Urothelium cell line (cell line): ENCODE data around the gene CRTAC1.

ENCODE experiments used
- DNase-seq: peaks from one replicate; pipeline ENCODE4 v3.0.0; 2011; ENCODE audit warnings: low spot score, mixed read lengths
- FAIRE-seq: peaks from 2 replicates; lab custom pipeline; 2011; peaks lifted over from hg19 to GRCh38; lab: Jason Lieb, UNC

The CRTAC1 gene

DNA sequence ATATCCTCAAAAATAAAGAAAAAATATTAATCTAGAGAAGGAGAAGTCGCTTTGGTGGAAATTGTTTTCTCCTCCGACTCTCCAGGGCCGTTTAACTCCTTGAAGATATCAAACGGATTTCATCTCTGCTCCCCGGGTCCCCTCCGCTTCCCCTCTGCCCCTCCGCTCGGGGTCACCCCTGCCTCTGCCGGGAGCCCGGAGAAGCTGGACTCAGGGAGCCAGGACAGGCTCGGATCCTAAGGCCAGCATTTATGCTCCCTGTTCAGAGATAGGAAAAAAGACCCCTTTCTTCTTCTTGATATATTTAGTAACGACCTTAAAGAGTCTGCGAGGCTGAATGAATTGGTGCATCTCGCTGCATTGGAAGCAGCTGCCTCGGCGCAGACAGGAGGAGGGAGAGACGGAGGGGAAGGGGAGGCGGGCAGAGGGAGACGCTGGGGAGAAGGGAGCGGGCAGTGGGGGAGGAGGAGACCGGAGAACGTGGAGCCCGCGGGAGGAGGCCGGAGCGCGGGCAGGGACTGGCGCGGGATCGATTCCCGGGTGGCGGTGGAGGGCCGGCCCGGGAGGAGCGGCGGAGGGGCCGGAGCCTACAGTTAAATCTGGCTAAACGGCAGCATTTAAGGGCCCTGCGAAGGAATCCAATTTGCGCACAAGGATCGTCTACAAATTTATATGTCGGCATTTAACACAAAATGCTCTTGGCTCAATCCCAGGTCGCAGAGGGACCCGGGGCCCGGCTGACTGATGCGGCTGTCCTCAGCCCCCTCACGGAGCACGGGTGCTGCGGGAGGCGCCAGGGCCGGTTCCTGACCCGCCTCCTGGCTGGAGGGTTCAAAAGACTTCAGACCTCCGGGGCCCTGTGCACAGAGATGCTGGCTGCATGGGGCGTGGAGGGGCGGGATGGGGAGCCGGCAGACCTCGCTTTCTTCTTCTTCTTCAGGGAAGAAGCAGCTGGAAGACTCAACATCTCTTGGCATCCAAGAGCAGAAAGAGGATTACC, 55.6 kb downstream of the CRTAC1 start:
- FAIRE-seq: no peak
- no peak for DNase-seq

DNA sequence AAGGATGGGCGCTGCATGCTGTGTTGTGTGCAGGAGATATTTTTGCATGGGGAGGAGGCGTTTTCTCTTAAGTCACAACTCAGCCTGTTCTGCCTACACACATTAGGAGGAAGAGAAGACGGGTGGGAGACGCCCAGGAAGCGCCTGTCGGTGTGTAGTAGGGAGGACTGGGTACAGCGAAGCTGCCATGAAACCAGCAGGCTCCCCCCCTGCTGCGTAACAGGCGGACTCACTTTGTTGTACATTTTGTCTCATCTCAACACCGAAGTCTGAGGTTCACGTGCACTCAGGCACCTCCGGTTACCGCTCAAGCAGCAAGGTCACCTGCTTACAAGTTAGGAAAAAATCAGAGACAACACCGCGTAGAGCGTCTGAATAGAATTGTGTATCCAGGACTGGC, 56.3 kb downstream of the CRTAC1 start:
- FAIRE-seq (no peak), DNase-seq (no peak)

DNA sequence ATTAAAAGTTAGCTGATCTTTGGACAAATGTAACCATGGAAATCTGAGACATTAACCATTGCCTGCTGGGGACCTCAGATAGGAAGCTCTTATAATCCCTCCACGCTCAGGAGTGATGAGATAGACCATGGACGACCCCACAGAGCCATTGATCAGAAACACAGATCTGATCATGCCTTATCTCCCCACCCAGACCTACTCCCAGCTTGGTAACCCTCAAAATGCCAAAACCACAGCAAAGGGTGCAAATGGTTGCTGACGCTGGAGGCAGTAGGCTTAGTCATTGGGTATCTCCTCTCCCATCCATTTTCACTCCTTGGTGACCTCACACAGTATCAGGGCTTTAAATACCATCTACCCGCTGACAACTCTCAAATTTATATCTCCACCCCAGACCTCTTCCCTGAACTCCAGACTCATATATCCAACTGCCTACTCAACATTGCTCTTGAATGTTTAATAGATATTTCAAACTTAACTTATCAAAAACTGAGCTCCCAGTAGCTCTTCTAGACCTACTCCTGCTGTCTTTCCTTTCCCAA, 60.8 kb downstream of the CRTAC1 start:
- FAIRE-seq (no peak), DNase-seq (no peak)

DNA sequence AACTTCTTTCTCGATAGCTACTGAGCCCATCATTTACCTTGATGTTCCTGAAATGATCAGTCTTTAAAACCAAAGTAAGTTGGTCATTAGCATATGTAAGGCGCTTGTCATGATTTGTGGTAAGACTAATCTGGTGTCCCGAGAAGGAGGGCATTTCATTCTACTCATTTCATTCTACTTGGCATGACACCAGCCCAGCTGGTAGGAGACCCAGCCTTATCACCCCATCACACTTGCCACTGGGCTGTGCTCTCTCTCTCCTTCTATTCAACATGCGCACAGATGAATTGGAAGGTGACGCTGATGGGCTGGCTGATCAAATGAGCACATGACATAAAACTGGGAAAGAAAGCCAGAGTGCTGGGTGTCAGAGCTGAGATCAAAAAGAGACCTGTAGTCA, 65.7 kb downstream of the CRTAC1 start:
- DNase-seq (no peak), FAIRE-seq (no peak)

DNA sequence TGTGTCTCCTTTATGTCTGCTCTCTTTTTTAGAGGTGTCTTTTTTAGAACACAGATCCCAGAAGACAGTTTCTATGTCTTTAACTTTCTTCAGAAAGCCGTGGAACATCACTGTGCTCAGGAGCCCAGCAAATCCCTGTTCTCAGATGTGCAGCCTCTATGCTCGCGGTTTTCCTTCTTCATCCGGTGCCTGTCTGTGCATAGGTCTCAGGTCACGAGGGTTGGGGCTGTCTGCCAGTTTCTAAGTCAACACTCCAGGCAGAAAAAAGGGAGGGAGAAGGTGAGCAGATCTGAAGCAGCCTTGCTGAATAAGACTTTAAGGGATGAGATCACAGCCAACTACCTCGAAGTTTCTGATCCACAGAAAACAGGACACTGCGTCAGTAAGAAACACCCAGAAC, 68.5 kb downstream of the CRTAC1 start:
- no peak for FAIRE-seq
- no peak for DNase-seq

DNA sequence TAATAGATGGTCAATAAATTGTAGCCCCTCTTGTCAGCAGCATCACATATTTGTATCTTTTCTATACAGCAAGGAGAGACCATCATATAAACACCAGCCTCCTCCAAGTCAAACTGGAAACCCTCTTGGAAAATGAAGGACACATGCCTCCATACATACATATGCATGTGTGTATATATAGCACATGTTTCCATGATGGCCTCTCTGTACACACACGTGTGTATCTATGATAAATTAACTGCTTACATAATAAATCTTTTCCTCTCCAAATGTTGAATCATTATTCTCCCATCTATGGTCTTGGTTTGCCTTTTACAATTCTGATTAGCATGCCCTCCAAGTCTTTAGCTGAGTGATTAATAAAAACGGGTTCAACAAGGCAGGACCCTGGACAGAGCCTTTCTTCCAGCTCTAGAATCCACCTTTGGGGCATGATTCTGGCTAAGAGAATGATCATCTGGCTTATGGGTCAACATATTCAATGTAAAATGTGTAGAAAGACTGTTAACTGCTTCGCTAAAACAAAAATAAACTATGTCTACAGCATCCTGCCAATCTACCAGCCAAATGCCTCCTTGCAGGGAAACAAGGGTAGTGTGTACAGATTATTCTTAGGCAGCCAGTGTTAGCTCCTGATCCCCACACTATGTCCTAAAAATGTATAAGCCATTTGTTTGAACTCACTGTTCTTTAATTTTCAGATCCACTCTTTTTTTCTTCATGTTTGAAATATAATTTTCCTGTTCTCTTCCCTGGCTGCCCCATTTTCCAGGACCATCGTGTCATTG, 70.0 kb downstream of the CRTAC1 start:
- no peak for FAIRE-seq

DNA sequence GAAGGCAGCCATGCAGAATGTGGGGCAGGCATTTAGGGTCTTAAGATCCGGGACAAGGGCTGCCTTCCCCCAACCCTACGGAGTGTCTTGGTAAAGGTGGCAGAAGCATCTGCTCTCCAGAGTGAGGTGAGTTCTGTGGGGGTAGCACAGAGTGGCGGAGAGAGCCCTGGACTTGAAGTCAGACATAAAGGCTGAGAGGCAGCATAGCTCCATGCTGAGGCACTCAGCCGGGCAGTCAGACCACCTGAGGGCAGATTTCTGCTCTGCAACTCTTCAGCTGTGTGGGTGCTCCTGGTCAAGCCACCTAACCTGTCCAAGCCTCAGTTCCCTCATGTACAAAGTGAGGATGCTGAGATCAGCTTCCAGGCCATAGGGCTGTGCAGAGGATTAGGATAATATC, 81.0 kb downstream of the CRTAC1 start:
- no peak for FAIRE-seq
- DNase-seq: no peak

More for the DNA sequence above, 70.0 kb downstream of the CRTAC1 start:
- DNase-seq: no peak

DNA sequence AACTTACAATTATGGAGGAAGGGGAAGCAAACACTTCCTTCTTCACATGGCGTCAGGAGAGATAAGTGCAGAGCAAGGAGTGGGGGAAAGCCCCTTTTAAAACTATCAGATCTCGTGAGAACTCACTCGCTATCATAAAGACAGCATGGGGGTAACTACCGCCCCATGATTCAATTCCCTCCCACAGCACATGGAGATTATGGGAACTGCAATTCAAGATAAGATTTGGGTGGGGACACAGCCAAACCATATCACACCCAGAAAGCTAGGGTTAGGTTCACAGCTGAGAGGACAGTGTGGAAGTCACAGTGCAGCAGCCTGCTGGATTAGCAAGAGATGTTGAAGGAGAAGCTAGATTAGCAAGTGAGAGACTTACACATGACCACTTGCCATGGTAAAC, 81.6 kb downstream of the CRTAC1 start:
- no peak for FAIRE-seq
- DNase-seq: no peak

DNA sequence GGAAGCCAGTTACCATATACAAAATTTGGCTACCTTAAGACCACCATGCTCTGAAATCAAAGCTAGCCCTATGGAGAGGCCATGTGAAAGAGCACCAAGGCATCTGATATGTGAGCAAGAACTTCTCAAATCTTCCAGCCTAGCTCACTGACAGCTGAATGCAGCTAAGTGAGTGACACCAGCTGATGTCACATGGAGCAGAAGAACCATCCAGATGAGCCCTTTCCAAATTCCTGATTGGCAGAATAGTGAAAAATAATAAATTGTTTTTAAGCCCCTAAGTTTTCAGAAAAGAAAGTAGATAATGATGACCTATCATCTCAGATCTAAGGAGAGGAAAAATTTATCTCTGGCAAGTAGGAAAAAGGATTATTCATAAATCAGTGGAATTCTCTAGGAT, 85.6 kb downstream of the CRTAC1 start:
- FAIRE-seq: no peak
- DNase-seq: no peak

DNA sequence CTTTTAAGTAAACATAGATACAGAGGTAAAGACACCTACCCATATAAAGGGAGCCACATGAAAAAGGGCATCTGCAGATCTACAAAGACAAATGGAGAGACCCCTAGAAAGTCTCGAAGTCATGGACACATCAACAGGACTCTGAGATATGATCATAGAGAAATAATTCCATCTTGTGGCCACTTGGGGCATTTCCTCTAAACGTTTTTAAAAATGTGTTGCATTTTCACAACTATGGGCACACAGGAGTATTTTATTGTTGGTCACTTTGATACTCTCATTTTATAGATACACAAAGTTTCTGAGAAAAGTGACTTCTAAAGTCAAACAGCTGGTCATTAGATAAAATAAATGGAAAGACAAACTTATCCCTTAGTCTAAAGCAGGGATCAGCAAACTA, 87.1 kb downstream of the CRTAC1 start:
- no peak for DNase-seq

DNA sequence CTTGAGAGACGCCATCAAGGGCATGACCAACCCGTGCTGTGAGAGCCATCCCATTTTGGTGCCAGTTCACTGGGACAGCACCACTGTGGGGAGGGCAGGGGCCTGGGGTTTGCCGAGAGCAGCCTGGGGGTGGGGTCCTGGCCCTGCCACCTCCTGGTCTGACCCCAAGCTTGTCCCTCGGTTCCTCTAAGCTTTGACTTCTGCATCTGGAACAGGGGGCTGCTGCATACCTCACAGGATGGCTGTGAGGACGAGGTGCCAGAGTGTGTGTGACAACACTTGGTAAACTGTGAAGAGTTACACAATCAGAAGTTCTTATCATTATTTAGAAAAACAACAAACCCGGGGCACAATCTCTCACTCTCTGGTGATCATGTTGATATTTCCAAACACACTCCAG, 89.9 kb downstream of the CRTAC1 start:
- FAIRE-seq (no peak), DNase-seq (no peak)

More for the DNA sequence above, 87.1 kb downstream of the CRTAC1 start:
- no peak for FAIRE-seq

DNA sequence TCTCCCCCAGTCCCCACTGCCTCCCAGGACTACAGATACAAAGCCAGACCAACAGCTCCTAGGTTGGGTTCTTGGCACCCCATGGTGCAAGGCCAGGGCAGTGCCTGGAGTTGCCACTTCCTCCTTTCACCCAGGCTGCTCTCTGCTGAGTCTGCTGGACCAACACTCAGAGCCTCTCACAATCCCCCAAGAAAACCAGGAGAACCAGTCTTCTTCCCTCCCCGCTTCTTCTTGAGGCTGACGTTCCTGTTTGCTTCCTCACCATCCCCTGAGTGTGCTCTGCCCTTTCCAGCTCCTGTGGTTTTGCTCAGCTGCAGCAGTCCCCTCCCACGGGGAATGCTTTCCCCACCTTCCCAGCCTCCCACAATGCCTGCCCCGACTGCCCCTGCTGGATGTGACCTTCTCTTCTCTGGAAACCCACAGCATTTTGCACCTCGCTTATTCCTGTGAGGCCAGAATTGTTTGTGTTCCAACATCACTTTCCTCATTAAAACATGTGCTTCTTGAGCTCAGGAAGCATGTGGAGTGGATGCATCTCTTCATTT, 90.9 kb downstream of the CRTAC1 start:
- FAIRE-seq (no peak), DNase-seq (no peak)

DNA sequence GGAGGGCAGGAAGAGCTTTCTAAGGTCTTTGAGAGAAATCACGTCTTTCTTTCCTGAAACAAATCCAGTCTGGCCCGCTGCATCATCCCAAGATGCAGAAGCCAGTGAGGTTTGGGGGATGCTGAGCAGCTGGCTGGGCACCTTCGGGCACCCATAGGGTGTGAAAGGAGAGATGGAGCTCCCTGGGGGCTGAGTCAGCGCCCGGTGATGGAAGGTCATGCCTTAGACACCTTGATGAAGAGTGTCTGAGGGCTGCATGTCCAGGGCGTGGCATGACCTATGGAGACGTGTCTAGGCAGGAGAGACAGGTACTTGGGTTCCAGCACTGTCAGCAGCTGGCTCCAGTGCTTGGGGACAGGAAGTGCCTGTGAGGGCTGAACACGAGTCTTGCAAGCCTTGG, 92.5 kb downstream of the CRTAC1 start:
- DNase-seq (no peak), FAIRE-seq (no peak)

DNA sequence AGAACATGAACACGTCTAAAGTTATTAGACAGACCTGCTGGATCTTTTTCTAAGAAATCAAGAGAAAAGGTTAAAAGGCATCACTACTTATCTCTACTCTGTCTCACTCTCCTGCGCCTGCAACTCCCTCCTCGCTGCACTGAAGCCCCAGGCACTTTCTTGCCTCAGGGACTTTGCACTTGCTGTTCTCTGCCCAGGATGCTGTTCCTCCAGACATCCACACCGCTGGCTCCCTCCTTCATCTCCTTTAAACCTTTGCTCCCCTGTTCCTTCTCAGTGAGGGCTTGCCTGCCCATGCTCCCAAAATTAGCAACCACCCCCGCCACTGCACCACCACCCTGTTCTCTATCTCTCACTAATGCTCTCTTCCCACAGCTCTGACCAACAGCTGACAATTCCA, 93.4 kb downstream of the CRTAC1 start:
- DNase-seq (no peak), FAIRE-seq (no peak)

DNA sequence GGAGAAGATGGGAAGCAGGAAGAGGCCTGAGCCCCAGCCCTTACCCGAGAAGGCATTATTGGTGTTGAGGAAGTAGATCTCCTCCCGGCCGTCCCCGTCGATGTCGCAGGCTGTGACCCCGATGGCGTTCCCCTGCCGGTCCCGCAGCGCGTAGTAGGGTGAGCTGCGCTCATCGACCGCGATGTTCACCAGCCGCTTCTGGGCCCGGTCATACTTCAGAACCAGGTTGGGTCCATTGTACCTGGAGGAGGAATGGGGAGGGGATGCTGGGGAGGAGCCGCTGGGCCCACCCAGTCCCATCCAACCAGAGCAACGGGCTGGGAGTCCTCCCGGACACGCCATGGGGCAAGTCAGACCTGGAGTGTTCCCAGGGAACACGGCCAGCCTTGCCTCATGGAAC, 94.3 kb downstream of the CRTAC1 start:
- FAIRE-seq: no peak
- no peak for DNase-seq

DNA sequence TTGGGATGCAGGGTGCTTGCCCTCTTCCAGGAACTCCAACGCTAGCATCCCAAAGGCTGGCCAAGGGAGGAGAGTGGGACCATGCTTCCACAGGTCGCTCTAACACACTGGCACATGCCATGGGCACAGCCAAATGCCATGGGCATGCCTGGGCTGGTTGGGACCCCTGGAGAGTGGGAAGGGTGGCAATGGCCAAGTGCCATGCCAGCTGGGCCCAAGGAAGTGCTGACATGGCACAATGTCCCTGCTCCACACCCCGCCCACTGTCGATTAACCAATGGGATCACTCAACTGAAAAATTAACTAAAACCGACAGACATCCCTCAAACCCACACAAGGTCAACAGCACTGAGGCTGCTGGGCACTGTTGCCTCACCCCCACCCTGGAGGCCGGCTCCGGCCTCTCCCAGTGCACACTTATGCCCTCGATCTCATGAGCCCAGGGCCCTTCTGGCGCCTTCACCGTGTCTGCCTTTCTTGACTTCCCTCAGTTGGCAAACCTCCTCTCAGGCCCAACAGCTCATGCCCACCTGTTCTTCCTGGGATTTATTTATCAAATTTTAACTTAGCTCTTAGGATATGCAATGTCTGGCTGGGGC, 97.4 kb downstream of the CRTAC1 start:
- DNase-seq (no peak), FAIRE-seq (no peak)

DNA sequence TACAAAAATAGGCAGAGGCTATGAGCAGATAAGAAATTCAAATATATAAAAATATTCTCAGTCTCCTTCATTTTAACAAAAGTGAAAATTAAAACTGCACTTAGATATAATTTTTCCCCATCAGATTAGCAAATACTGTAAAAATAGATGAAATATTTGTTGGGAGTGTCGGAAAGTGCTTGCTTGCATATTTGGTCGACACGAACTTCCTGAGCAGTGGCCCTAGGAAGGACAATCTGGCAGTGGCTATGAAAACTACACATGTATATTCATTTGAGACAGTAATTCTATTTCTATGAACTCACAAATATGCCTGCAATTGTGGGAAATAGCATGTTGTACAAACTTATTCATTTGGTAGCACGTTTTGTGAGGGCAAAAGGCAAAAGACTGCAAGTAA, 99.4 kb downstream of the CRTAC1 start:
- FAIRE-seq: no peak
- no peak for DNase-seq

DNA sequence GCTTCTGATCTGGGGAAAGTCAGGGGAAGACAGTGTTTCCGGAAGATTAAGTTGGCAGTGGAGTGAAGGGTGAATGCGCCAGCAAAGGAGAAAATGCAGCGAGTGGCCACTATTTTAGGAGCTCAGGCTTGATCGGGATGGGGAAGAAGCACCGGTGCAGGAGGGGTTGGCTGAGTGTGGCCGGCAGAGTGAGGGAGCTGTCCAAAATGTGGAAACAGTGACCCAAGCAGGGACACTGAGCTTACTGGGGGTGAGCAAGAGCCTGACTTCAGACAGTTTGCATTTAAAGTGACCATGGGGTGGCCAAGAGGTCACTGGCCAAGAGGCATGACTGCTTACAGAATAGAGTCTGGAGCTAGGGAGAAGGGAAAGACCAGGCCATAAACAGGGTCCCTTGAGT, 101.5 kb downstream of the CRTAC1 start:
- FAIRE-seq (no peak), DNase-seq (no peak)

DNA sequence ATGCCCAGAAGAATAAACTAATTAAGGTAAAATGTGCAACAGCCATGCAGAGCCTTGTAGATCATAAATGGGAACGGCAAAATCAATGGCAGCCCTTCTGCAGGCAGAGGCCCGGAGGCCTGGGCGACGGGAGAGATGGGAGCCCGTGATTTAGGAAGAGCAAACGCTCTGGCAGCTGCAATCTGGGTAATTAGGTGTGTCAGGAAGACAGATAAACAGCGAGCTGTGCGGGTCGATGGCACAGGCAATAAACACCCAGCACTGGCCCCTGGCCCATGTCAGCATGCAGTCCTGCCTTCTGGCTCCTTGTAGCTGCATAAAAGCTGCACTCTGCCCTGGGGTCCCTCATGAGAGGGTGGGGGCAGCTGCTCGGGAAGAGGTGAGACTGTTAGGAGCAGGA, 102.8 kb downstream of the CRTAC1 start:
- no peak for FAIRE-seq
- no peak for DNase-seq

DNA sequence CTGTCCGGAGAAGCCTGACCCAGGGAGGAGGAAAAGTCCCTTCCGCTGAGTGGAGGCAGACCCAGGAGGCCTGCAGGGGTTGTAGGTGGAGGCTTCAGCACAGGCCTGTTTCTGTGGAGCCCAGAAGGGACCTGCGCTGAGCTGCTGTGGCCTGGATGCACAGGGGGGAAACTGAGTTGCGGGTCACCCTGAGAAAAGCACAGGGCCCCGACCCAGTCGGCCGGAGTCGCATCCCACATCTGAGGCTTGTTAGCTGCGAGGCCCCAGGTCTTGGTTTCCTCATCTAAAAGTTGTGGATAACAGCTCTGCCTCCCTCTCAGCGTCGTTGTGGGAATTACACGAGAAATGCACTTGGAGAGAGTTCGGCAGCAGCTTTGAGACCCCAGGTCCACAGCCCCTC, 104.4 kb downstream of the CRTAC1 start:
- DNase-seq: no peak
- FAIRE-seq: no peak
